ENCODE measurements around the gene TWF2.
"Not testable (repeated sequence)": the region's sequence is repeated elsewhere in the genome, so short reads cannot be mapped to it uniquely, and the experiment has no call there.

The TWF2 gene

DNA sequence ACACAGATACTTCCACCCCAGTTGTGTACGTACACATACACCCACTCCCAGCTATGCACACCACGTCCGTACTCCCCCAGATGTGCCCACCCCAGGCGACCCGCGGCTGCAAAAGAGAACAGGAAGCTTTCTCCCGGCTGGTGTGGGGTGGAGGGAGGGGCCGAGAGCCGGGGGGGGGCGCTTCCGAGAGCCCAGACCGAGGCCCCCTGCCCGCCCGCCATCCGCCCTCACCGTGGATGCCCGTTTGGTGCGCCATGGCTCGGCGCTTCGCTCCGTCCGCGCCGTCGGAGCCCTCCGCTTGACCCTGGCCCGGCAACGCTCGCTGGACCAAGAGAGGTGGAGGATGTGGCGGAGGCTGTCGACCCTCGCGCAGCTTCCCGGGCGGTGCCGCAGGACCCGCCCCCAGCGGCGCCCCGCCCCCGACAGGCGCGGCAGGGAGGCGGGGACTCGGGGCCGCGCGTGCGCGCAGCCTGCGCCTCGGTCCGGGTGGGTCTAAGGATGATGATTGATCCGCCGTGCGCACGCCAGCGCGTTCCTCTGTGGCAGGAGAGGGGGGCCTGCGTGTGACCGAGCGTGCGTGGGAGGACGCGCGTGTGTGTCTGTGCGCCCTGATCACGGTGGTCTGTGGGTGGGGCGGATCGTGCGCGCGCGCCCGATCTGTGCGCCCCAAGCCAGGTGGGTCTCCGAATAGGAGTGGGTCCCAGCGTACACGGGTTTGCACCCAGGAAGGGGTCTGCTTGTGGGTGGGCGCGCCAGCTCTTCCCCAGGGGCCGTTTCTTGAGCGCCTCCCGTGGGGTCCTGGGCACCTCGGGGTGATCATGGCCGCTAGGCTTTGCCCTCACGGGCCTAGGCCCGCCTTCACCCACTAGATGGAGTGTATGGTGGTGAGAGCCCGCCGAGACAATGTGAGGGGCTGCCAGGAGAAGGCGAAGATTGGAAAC is at the start of gene TWF2:
TSS of gene TWF2 (minus strand) at position 398 of the 941 bp plus-strand sequence. CDS start at position 256, 142 bp downstream.
- DNase-seq, result peak; percentile 42

DNA sequence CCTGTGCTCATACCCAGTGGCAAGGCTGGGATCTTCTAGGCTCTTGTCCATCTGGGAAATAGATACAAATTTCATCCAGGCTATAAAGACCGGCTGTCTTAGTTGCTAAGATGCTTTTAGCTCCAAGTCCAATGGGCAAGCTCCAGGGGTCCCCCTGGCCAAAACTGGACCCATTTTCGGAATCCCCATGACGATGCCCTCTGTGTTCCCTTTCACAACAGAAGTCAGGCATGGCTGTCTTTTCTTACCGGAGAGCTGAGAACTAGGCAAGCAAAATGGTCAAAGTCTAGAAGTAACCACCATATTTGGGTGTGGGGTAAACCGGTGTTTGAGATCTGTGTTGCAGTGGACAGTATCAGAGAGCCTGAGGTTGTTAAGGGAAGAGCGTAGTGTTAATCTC is 49.7 kb upstream of the TWF2 start:
- no peak for DNase-seq

DNA sequence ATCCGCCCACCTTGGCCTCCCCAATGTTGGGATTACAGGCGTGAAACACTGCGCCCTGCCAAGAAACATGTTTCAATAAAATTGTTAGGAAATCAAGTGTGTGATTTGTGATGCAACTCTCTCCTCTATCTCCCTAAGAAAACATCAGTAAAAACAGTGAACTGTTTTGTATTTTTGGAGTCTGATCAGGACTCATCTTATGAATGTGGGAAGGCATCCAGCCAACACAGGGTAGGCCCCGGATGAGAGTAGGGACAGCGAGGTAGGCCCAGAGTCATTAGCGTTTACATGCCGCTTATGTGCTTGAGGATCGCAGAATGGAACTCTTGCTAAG is 47.8 kb upstream of the TWF2 start:
- DNase-seq, result no peak

DNA sequence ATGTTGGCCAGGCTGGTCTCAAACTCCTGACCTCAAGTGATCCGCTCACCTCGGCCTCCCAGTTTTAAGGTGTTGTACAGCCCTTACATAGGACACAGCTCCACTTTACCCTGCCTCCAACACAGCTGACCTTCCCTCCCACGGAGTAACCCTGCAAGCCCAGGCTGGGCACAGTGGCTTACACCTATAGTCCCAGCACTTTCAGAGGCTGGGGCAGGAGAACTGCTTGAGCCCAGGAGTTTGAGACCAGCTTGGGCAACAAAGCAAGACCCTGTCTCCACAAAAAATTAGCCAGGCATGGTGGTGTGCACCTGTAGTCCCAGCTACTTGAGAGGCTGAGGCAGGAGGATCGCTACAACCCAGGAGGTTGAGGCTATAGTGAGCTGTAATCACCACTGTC is 45.1 kb upstream of the TWF2 start:
- DNase-seq, result not testable (repeated sequence)

- no peak for DNase-seq
Measured at GRCh38 chr3:52283306-52283705, 44.3 kb upstream of the TWF2 start.

DNA sequence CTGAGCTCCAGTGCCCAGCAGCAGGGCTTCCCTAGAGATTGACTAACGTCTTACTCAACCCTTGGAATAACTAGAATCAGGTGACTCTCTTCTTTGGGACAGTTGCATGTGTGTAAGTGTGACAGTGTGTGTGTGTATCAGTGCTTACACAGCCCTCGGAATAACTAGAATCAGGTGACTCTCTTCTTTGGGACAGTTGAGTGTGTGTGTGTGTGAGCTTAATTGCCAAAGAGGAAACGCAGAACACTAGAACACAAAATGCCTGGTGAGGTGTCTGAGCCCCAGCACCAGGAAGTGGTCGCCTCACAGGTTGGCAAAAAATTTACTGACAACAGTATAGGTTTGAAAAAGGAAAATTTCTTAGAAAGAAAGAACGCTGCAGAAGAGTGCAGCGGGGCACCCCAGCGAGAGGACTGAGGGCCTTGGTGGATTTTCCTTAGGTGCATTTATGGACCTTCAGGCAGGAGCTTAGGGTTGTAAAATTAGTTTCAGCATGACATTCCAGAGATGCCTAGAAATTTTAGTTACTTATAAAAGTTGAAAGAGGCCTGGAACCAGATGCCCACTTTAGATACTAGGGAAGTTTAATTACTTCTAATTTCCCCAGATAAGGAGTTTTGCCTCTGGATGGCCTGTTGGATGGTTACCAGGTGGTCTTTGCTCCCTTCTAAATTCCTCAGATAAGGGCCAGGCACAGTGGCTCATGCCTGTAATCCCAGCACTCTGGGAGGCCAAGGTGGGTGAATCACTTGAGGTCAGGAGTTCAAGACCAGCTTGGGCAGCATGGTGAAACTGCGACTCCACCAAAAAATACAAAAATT is 43.2 kb upstream of the TWF2 start:
- no peak for DNase-seq

- no peak for DNase-seq
Measured at GRCh38 chr3:52280050-52280461, 41.1 kb upstream of the TWF2 start.

- no peak for DNase-seq
Measured at GRCh38 chr3:52279596-52279995, 40.6 kb upstream of the TWF2 start.

DNA sequence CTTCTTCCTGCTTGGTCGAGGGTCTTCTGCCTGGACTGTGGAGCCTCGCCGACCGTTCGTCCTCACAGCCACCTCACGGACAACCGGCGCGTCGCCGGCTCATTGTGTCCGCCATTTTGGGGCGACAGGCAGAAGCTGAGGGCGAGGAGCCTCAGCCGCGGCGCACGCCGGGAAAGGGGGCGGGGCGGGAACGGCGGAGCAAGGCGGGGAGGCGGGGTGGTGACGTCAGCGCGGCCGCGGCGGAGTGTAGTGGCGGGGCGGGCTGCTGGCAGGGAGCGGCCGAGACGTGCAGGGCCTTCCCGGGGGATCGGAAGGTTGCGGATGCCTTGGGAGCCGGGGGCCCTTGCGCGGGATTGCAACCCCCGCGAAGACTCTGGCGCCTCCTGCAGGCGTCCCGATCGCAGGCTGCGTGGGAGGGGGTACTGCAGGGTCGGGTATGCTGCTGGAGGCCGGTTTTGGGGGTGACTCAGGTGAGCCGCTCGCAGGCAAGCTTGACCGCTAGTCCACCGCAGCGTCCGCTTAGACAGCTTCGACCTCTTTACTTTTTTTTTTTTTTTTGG is 39.6 kb upstream of the TWF2 start, which contains the start of gene WDR82:
TSS of gene WDR82 (minus strand) at position 140 of the 560 bp plus-strand sequence. CDS start 288 bp downstream, outside the sequence.
- peak; percentile 82 for DNase-seq

DNA sequence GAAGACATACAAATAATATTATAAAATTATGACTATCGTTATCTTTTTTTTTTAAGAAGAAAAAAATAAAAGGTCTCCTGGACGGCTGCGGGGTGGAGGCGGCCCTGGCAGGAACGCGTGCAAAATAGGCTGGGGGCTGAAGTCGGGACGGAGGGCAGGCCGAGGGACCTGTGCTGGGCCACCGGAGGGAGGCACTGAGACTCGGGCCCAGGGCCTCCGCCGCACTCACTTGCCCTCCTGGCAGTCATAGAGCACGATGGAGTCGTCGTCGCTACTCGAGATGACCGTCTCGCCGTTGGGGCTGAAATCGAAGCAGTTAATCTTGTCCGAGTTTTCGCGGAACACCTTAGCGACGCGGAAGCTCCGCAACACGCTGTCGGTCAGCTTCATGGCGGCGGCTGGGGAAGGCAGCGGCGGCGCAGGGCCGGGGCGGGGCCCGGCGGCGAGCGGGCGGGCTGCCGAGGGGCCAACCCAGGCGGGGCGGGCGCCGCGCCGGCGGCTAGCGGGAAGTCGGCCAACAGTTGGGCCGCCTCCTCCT is 39.1 kb upstream of the TWF2 start:
- no peak for DNase-seq

GRCh38 chr3:52277071-52277964 is 38.4 kb upstream of the TWF2 start:
- no peak for DNase-seq

- not testable (repeated sequence) for DNase-seq
Measured at GRCh38 chr3:52274781-52275180, 35.8 kb upstream of the TWF2 start.

- DNase-seq, result no peak
Measured at GRCh38 chr3:52272831-52273230, 33.9 kb upstream of the TWF2 start.

DNA sequence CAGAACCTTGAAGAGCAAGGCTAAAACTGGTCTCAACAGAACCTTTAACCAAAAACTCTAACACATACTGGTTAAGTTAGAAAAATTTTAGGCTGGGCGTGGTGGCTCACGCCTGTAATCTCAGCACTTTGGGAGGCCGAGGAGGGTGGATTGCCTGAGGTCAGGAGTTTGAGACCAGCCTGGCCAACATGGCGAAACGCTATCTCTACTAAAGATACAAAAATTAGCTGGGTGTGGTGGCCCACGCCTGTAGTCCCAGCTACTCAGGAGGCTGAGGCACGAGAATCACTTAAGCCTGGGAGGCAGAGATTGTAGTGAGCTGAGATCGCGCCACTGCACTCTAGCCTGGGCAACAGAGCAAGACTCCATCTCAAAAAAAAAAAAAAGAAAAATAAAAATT is 33.2 kb upstream of the TWF2 start:
- not testable (repeated sequence) for DNase-seq

- DNase-seq, result no peak
Measured at GRCh38 chr3:52270252-52270754, 31.3 kb upstream of the TWF2 start.

- DNase-seq, result no peak
Measured at GRCh38 chr3:52269776-52270175, 30.8 kb upstream of the TWF2 start.

DNA sequence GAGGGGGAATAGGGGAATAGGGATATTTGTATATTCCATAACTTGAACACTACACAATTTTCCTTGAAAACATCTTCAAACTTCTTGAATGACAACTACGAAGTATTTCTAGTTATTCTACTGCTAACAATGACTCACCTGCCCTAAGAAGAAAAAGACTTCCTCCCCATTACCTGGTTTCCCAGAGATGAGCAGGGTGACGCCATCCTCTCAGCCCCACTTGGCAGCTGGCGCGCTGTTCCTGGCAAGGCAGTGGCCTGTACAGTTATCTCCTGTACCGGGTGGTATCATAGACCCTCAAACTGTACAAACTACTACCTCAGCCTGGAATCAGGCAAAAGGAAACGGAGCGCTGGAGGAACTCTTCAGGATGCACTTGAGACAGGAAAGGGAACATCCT is 29.1 kb upstream of the TWF2 start:
- DNase-seq, result no peak

DNA sequence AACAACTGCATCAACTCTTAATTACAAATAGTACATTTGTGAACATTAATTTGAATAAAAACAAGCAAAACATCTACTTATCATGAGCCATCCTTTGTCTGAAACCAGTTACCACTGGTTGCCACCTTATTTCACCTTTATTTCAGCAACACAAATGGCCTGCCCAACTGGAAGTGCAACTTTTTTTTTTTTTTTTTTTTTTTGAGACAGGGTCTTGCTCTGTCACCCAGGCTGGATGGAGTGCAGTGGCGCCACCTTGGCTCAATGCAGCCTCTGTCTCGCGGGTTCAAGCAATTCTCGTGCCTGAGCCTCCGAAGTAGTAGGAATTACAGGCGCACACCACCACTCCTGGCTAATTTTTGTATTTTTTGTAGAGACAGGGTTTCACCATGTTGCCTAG is 26.4 kb upstream of the TWF2 start:
- DNase-seq, result no peak

- no peak for DNase-seq
Measured at GRCh38 chr3:52262447-52262846, 23.5 kb upstream of the TWF2 start.

DNA sequence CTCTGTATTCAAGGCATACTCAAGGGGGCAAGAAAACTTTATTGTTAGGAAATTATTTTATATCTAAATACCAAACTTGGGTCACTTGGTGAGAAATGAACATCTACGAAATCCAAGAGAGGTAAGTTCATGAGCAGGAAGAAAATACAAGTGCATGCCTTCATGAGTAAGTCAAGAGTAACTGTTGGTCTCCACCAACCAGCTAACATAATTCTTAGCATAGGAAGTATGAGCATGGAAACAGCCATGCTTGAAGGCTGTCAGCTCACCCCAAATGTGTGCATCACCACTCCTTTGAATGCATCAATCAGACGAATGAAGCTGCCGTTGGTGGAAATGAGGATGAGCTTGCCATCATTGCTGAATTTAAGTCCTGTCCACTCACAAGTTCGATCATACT is 20.5 kb upstream of the TWF2 start:
- no peak for DNase-seq

DNA sequence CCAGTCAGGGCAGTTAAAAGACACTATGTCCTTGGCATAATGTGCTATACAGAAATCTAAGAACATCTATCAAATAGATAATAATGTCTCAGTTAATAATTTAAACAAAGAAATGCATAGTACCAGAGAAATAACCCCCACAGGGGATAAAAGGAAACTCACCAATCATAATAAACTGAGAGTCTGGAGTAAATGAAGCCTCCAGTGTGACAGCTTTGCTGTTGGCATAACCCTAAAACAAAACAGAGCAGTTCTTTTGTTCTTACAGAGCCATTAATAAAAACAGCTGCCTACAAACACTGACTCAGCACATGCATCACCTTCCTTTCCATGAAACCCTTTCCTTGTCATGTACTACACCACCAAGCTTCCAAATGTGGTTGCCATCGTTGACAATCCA is 20.1 kb upstream of the TWF2 start:
- no peak for DNase-seq

DNA sequence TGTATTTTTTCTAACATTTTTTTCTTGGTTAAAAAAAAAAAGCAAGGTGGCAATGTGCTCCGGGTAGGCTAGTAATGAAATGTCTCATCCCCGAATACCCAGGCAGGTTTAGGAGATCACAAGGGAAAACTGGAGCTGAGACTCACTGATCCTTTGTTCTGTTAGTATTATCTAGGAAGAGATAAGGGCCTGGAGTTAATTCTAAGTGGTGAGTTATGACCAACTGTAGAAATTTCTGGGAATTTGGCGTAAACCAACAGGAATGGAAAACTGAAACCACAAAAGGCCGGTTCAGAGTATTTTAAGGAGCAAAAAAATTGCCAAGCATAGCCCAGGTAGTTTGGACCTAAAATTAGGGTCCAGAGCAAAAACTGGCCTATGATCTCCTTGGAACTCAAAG is 19.0 kb upstream of the TWF2 start:
- DNase-seq, result no peak

Measured in NCI-H1436 (cell line).